Stimulated activated CD4-positive, alpha-beta T cell treated with anti-CD3 and anti-CD28 coated beads, Interleukin-4, amount 100 ng/mL, for 1 hour (primary cell): ENCODE measurements around the gene OR51E1.

Experiments used
- DNase-seq: peaks from one replicate; pipeline ENCODE4 v3.0.0-alpha.2; 2020

The OR51E1 gene

GRCh38 chr11:4654635-4655369 lies 11.0 kb downstream of the OR51E1 start:
- no peak for DNase-seq

- DNase-seq = no peak
Observed at GRCh38 chr11:4658629-4659445, 15.1 kb downstream of the OR51E1 start.

- DNase-seq = no peak
Observed at GRCh38 chr11:4662876-4663275, 19.1 kb downstream of the OR51E1 start.

GRCh38 chr11:4664183-4664582 lies 20.4 kb downstream of the OR51E1 start:
- no peak for DNase-seq

- no peak for DNase-seq
Observed at GRCh38 chr11:4664786-4665185, 21.0 kb downstream of the OR51E1 start.

GRCh38 chr11:4665424-4665823 lies 21.6 kb downstream of the OR51E1 start:
- DNase-seq = no peak

GRCh38 chr11:4671741-4672140 lies 28.0 kb downstream of the OR51E1 start:
- DNase-seq = no peak

GRCh38 chr11:4672470-4672869 lies 28.7 kb downstream of the OR51E1 start:
- DNase-seq = no peak

GRCh38 chr11:4673781-4674180 lies 30.0 kb downstream of the OR51E1 start:
- DNase-seq = no peak

GRCh38 chr11:4677948-4678347 lies 34.2 kb downstream of the OR51E1 start:
- no peak for DNase-seq

GRCh38 chr11:4680341-4680740 lies 36.6 kb downstream of the OR51E1 start:
- no peak for DNase-seq

- no peak for DNase-seq
Observed at GRCh38 chr11:4682623-4683419, 39.0 kb downstream of the OR51E1 start.

- DNase-seq = no peak
Observed at GRCh38 chr11:4684631-4685285, 41.0 kb downstream of the OR51E1 start.

- no peak for DNase-seq
Observed at GRCh38 chr11:4695442-4695841, 51.7 kb downstream of the OR51E1 start.

GRCh38 chr11:4697585-4697984 lies 53.8 kb downstream of the OR51E1 start, which contains the start of gene OR51E2:
TSS of gene OR51E2 (minus strand) at chr11:4697853. CDS start at chr11:4682711, 15,142 bp downstream.
- DNase-seq = no peak

- no peak for DNase-seq
Observed at GRCh38 chr11:4699697-4700435, 56.1 kb downstream of the OR51E1 start.

GRCh38 chr11:4700436-4700820 lies 56.6 kb downstream of the OR51E1 start:
- no peak for DNase-seq

GRCh38 chr11:4704054-4704789 lies 60.4 kb downstream of the OR51E1 start, which contains the start of gene MMP26:
TSS of gene MMP26 (plus strand) at chr11:4704784.
- no peak for DNase-seq

- no peak for DNase-seq
Observed at GRCh38 chr11:4704790-4705334, 61.1 kb downstream of the OR51E1 start.
